Measurements from ENCODE around the gene STPG3. TPM values are rescaled to one million over a fixed set of nuclear protein-coding genes. Genes with fewer than 3 reads are reported as not detected.
A peak's percentile ranks its signal among the peaks of the same experiment; 100 is the strongest.

STPG3 gene
- polyA plus RNA-seq, 1 donor (not counting 4 experiments of a cell fraction or from before 2014, with no cell fraction given), result not detected

- peak overlapping the region; percentile 71 to 77 (median 74) for H3K4me3 ChIP-seq (ENCODE audit: control insufficient read depth in 2 of 3, extremely low read depth in 1 of 3, insufficient read depth in 2 of 3, low read depth in 1 of 3, low read length in 3 of 3)
- peaks cover 25% of the 10 kb centered on the region for H3K79me2 ChIP-seq (ENCODE audit: control insufficient read depth, insufficient read depth, low read length)
- no peaks in the 10 kb centered on the region for H3K9me3 ChIP-seq (ENCODE audit: control insufficient read depth, low read depth, low read length)
- peaks cover 21% of the 10 kb centered on the region for H3K4me1 ChIP-seq (ENCODE audit: control insufficient read depth, extremely low read depth, insufficient read depth, low read length)
- H3K9ac ChIP-seq (ENCODE audit: control insufficient read depth, extremely low read depth, insufficient read depth, low read length), result peak overlapping the region; percentile 81
- peaks cover 3% of the 10 kb centered on the region for H3K27me3 ChIP-seq (ENCODE audit: control insufficient read depth, extremely low read depth, insufficient read depth, low read length)
- DNase-seq (ENCODE audit: low read depth, low spot score) (no peak), FAIRE-seq (no peak)
- H4K20me1 ChIP-seq (ENCODE audit: control insufficient read depth, extremely low read depth, insufficient read depth, low read length), result peaks cover 3% of the 10 kb centered on the region
- no peaks in the 10 kb centered on the region for H3K9me1 ChIP-seq (ENCODE audit: control insufficient read depth, extremely low read depth, insufficient read depth, low read length)
- dilution Hi-C loops (cut with MboI; ENCODE audit: extremely low pct_ligation_motif_present, low sequenced_read_pairs), result no loop called here
- no peak overlapping the region for H2AFZ ChIP-seq (ENCODE audit: control insufficient read depth, low read length)
- TF ChIP-seq CTCF (optimal IDR thresholded peaks at IDR 0.05 in 1 of 3, IDR thresholded peaks at IDR 0.05 in 1 of 3, conservative IDR thresholded peaks at IDR 0.05 in 1 of 3; ENCODE audit: extremely low read depth in 1 of 3, insufficient read depth in 2 of 3, low read length in 3 of 3), result no peak
- TF ChIP-seq EZH2 (IDR thresholded peaks at IDR 0.05; ENCODE audit: low read length), result no peak
- peaks cover 10 to 14% of the 10 kb centered on the region in 2 experiments for H3K36me3 ChIP-seq (ENCODE audit: control insufficient read depth in 2 of 2, extremely low read depth in 1 of 2, insufficient read depth in 2 of 2, low read length in 2 of 2)
- peak overlapping the region; percentile 77 for H3K4me2 ChIP-seq (ENCODE audit: control insufficient read depth, extremely low read depth, insufficient read depth, low read depth, low read length)
- H3K27ac ChIP-seq (ENCODE audit: control insufficient read depth, insufficient read depth, low read length), result peak overlapping the region; percentile 43
Measured at GRCh38 chr9:137278061-137278701, 27.1 kb downstream of the STPG3 start.

- peak overlapping the region in 2 of 3 experiments; percentile 71 to 77 for H3K4me3 ChIP-seq (ENCODE audit: control insufficient read depth in 2 of 3, extremely low read depth in 1 of 3, insufficient read depth in 2 of 3, low read depth in 1 of 3, low read length in 3 of 3)
Measured at GRCh38 chr9:137278721-137279711, 27.9 kb downstream of the STPG3 start.

More at GRCh38 chr9:137278721-137279711, 27.9 kb downstream of the STPG3 start:
- TF ChIP-seq CTCF (optimal IDR thresholded peaks at IDR 0.05 in 1 of 3, IDR thresholded peaks at IDR 0.05 in 1 of 3, conservative IDR thresholded peaks at IDR 0.05 in 1 of 3; ENCODE audit: extremely low read depth in 1 of 3, insufficient read depth in 2 of 3, low read length in 3 of 3), result no peak
- TF ChIP-seq EZH2 (IDR thresholded peaks at IDR 0.05; ENCODE audit: low read length), result no peak
- Histone ChIP-seq H3K27me3 (ENCODE audit: control insufficient read depth, extremely low read depth, insufficient read depth, low read length) (peaks cover 3% of the 10 kb centered on the region), H3K9ac (ENCODE audit: control insufficient read depth, extremely low read depth, insufficient read depth, low read length) (peak overlapping the region; percentile 81), H3K36me3 (ENCODE audit: control insufficient read depth in 2 of 2, extremely low read depth in 1 of 2, insufficient read depth in 2 of 2, low read length in 2 of 2) (peaks cover 8 to 14% of the 10 kb centered on the region in 2 experiments), H3K27ac (ENCODE audit: control insufficient read depth, insufficient read depth, low read length) (no peak overlapping the region), H3K9me1 (ENCODE audit: control insufficient read depth, extremely low read depth, insufficient read depth, low read length) (no peaks in the 10 kb centered on the region), H2AFZ (ENCODE audit: control insufficient read depth, low read length) (no peak overlapping the region), H3K4me2 (ENCODE audit: control insufficient read depth, extremely low read depth, insufficient read depth, low read depth, low read length) (peak overlapping the region; percentile 77), H4K20me1 (ENCODE audit: control insufficient read depth, extremely low read depth, insufficient read depth, low read length) (peaks cover 3% of the 10 kb centered on the region), H3K4me1 (ENCODE audit: control insufficient read depth, extremely low read depth, insufficient read depth, low read length) (peaks cover 15% of the 10 kb centered on the region), H3K9me3 (ENCODE audit: control insufficient read depth, low read depth, low read length) (no peaks in the 10 kb centered on the region), H3K79me2 (ENCODE audit: control insufficient read depth, insufficient read depth, low read length) (peaks cover 25% of the 10 kb centered on the region)
- DNase-seq (ENCODE audit: low read depth, low spot score) (no peak), FAIRE-seq (no peak)
- dilution Hi-C loops (cut with MboI; ENCODE audit: extremely low pct_ligation_motif_present, low sequenced_read_pairs), result no loop called here
